ENCODE measurements around the gene PHOSPHO2.
A peak's percentile ranks its signal among the peaks of the same experiment; 100 is the strongest.

PHOSPHO2 gene

DNA sequence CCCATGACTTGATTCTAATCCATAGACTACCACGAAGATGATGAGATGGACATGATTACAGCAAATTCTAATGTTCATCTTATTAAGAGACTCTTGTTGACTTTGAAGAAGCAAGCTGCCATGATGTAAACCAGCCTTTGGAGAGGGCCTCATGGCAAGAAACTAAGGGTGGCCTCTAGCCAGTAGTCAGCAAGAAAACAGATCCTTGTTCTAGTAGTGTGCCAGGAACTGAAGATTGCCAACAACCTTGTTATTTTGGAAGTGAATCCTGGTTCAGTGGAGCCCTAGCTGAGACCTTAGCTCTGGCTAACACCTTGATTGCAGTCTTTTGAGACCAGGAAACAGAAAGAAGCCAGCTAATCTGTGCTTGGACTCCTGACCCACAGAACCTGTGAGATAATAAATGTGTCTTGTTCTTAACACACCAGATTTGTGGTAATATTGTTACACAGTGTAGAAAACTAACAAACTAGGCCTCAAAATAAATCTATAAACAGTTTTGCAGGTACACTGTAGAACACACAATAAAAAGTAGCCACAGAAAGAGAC is 10.0 kb downstream of the PHOSPHO2 start:
- H3K4me3 Mint-ChIP-seq, result no peak overlapping the region
- ATAC-seq (no peak), DNase-seq (no peak)
- H3K4me1 Mint-ChIP-seq, result no peaks in the 10 kb centered on the region
- no peaks in the 10 kb centered on the region for H3K9me3 Mint-ChIP-seq
- H3K27me3 Mint-ChIP-seq, result no peaks in the 10 kb centered on the region
- H3K27ac Mint-ChIP-seq, result no peak overlapping the region

DNA sequence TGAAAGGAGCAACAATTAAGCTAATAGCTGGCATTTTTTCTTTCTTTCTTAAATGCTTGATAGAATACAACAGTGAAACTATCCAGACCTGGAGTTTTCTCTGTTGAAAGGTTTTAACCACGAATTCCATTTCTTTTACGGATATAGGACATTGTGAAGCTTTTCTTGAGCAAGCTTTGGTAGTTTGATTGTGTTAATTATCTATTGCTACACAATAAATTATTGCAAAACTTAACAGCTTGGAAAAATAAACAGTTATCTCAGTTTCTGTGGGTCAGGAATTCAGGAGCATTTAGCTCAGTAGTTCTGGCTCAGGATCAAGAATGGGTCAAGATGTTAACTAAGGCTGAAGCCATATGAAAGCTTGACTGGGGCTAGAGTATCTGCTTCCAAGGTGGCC is 11.7 kb downstream of the PHOSPHO2 start:
- DNase-seq (no peak), ATAC-seq (no peak)
- Mint-ChIP-seq H3K9me3 (no peaks in the 10 kb centered on the region), H3K27ac (no peak overlapping the region), H3K4me1 (no peaks in the 10 kb centered on the region), H3K27me3 (no peaks in the 10 kb centered on the region), H3K4me3 (no peak overlapping the region)

DNA sequence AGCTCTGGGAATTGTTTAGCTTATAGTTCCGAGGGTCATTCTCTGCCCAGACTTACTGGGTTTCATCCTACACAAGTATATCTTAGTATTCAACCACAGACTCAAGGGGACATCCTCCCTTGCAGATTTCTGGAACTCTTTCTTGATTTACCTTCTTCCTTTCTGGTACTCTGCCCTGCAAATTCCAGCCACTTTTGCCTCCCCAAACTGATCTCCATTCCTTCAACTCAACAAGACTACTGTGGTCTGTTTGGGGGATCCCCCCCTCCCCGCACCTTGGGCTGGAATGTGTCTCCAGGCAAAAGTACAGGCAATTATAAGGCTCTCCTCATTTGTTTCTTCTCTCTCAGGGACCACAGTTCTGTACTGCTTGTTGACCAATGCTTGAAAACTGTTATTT is 13.4 kb downstream of the PHOSPHO2 start:
- no peaks in the 10 kb centered on the region for H3K4me1 Mint-ChIP-seq
- H3K27me3 Mint-ChIP-seq, result no peaks in the 10 kb centered on the region
- H3K4me3 Mint-ChIP-seq, result no peak overlapping the region
- no peak for ATAC-seq
- DNase-seq, result no peak
- no peaks in the 10 kb centered on the region for H3K9me3 Mint-ChIP-seq
- H3K27ac Mint-ChIP-seq, result no peak overlapping the region

DNA sequence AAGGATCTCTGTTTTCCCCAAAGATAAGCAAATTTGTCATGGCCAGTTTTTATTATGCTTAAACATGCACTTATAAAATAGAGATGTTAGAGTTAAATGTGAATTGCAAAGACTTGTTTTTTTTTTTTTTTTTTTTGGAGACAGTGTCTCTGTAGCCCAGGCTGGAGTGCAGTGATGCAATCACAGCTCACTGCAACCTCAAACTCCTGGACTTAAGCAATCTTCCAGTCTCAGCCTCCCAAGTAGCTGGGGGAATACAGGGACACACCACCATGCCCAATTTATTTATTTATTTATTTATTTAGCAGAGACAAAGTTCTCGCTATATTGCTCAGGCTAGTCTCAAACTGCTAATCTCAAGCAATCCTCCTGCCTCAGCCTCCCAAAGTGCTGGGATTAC is 15.1 kb downstream of the PHOSPHO2 start:
- no peak for DNase-seq
- H3K4me3 Mint-ChIP-seq, result no peak overlapping the region
- H3K4me1 Mint-ChIP-seq, result no peaks in the 10 kb centered on the region
- H3K27me3 Mint-ChIP-seq, result no peaks in the 10 kb centered on the region
- ATAC-seq, result no peak
- H3K27ac Mint-ChIP-seq, result no peak overlapping the region
- no peaks in the 10 kb centered on the region for H3K9me3 Mint-ChIP-seq

DNA sequence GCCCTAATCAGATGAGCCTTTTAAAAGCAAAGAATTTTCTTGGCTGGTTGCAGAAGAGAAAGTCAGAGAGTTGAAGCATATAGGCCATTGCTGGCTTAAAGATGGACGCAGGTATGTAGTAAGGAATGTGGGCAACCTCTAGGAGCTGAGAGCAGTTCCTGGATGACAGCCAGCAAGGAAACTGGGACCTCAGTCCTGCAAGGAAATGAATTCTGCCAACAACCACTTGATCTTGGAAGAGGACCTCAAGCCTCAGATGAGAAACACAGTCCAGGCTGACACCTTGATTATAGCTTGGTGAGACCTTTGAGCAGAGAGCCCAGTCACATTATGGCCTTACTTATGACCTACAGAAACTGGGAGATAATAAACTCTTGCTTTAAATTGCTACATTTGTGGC is 15.7 kb downstream of the PHOSPHO2 start:
- no peak overlapping the region for H3K27ac Mint-ChIP-seq
- H3K27me3 Mint-ChIP-seq, result no peaks in the 10 kb centered on the region
- H3K4me1 Mint-ChIP-seq, result no peaks in the 10 kb centered on the region
- ATAC-seq (no peak), DNase-seq (no peak)
- H3K4me3 Mint-ChIP-seq, result no peak overlapping the region
- no peaks in the 10 kb centered on the region for H3K9me3 Mint-ChIP-seq

DNA sequence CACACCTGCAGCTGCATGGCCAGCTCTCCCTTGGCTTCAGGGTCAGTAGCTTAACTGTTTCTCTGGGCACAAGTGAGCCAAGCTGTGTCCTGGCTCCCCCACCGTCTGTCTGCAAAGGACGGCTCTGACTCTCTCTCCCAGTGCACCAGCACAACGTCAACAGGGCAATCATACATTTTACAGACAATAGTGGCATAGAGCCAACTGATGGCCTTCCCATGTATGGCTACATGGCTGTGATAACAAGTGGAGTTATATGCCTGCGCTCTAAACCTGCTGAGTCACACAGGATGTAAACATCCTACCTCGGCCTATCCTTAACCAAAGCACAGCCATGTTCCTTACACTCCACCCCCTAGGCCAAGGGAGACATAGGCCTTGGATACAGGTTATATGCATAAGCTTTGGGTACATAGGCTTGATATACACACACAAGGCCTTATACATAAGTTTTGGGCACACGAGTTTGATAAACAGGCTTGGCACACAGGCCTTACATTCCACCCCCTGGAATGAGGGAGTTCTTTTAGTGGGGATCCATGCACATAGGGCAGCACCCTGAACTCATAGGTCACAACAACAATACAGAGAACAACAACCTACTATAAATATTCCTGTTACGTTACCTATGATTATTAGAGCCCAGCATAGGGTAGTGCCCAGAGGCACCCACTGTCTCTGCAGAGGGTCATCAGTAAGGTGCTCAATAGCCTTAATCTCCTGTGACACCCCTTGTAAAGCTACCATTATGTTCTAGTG is 17.7 kb downstream of the PHOSPHO2 start:
- DNase-seq, result no peak
- no peak for ATAC-seq
- no peaks in the 10 kb centered on the region for H3K27me3 Mint-ChIP-seq
- H3K9me3 Mint-ChIP-seq, result no peaks in the 10 kb centered on the region
- H3K27ac Mint-ChIP-seq, result no peak overlapping the region
- H3K4me3 Mint-ChIP-seq, result no peak overlapping the region
- H3K4me1 Mint-ChIP-seq, result peaks cover 7% of the 10 kb centered on the region

DNA sequence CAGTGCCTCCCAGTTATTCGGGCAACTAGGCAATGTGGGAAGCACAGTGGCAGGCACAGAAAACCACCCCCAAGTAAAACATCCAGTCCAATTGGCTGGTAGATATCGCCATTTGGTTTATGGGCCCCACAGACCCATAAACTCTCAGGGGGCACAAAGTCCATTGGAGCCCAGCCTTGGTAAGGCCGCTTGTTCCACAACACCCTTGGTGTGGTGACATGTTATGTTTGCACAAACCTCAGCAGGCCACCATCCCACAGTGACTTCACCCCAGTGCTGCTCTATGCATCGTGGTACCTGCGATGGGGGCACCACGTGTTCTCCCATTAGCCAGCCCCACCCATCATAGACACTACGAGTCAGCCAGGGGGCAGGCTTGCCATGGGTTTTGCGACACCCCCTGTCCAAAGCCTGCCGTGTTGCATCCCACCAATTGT is 18.5 kb downstream of the PHOSPHO2 start:
- no peak overlapping the region for H3K27ac Mint-ChIP-seq
- ATAC-seq, result no peak
- peaks cover 11% of the 10 kb centered on the region for H3K4me1 Mint-ChIP-seq
- no peaks in the 10 kb centered on the region for H3K27me3 Mint-ChIP-seq
- no peak for DNase-seq
- no peaks in the 10 kb centered on the region for H3K9me3 Mint-ChIP-seq
- H3K4me3 Mint-ChIP-seq, result no peak overlapping the region

DNA sequence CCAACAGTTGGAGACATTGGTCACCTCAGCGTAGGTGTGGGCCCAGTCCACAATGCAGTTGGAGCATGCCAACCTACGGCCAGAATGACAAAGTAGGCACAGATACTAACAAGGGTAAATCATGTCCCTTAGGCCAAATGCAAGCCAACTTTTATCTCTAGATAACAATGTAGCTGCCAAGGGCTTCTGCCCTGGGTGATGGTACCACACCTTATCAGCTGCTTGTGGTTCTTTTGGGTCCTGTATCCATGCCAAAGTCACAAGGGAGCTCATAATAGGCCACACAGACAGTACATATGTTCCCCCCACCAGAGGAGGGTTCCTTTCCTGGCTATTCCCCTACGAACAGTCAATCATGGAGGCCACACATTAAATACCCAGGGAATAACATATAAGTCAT is 19.1 kb downstream of the PHOSPHO2 start:
- DNase-seq (no peak), ATAC-seq (no peak)
- H3K27ac Mint-ChIP-seq, result no peak overlapping the region
- H3K4me3 Mint-ChIP-seq, result no peak overlapping the region
- H3K27me3 Mint-ChIP-seq, result no peaks in the 10 kb centered on the region
- H3K9me3 Mint-ChIP-seq, result no peaks in the 10 kb centered on the region
- peaks cover 11% of the 10 kb centered on the region for H3K4me1 Mint-ChIP-seq

DNA sequence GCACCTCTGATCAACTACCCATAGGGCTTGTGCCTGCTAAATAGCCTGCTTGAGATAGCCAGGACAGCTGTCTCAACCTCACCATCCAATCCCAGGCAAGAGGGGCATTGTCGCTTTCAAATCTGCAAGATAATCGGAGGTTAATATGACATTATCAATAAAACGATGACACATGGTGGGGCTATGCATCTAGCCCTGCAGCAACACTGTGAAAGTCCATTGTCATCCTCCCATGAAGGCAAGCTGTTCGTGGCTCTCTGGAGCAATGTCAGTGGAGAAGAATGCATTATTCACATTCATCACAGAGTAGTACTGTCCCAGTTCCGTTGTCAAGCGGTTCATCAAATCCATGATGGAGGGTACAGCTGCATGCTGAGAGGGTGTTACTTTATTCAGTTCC is 20.4 kb downstream of the PHOSPHO2 start:
- DNase-seq (no peak), ATAC-seq (no peak)
- H3K27me3 Mint-ChIP-seq, result no peaks in the 10 kb centered on the region
- H3K27ac Mint-ChIP-seq, result no peak overlapping the region
- H3K4me3 Mint-ChIP-seq, result no peak overlapping the region
- H3K9me3 Mint-ChIP-seq, result no peaks in the 10 kb centered on the region
- peaks cover 17% of the 10 kb centered on the region for H3K4me1 Mint-ChIP-seq

DNA sequence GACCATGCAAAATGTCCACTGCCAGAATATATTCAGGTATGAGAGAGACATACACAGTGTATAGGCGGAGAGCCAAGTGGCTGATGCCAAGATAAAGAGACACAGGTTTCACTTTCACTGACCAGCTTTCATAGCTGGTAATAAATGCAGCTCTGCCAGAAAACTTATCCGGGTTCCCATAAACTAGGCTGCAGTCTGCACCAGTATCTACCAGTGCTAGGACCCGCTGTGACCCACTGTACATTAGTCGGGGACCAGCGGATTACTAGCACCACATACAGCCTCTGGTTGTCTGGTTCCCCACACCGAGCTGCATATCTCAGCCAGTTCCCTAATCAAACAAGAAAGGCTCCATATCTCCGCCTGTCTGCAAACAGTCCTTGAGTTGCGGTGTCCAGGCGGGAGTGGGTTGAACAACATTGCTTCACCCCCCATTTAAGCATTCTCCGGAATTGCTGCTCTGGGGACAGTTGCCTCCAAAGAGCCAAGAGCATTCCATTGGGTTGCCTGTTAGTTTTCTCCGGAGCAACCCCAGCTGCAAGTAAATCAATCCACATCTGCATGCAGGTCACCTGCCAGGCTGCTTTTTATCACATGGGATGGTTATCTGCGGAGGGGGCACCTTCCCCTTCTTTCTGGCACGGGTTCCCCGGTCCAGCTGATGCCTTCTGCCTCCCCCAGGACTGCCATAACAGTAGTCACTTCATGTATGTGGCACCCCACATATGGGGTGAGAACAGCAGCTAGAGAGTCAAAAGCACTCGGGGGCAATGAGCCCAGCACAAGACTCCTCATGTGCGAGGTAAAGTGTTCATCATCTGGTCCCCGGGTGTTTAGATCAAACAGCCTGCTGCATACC is 21.3 kb downstream of the PHOSPHO2 start:
- Mint-ChIP-seq H3K27ac (no peak overlapping the region), H3K27me3 (no peaks in the 10 kb centered on the region), H3K4me3 (no peak overlapping the region), H3K9me3 (no peaks in the 10 kb centered on the region), H3K4me1 (peaks cover 17% of the 10 kb centered on the region)
- no peak for ATAC-seq
- DNase-seq, result no peak

DNA sequence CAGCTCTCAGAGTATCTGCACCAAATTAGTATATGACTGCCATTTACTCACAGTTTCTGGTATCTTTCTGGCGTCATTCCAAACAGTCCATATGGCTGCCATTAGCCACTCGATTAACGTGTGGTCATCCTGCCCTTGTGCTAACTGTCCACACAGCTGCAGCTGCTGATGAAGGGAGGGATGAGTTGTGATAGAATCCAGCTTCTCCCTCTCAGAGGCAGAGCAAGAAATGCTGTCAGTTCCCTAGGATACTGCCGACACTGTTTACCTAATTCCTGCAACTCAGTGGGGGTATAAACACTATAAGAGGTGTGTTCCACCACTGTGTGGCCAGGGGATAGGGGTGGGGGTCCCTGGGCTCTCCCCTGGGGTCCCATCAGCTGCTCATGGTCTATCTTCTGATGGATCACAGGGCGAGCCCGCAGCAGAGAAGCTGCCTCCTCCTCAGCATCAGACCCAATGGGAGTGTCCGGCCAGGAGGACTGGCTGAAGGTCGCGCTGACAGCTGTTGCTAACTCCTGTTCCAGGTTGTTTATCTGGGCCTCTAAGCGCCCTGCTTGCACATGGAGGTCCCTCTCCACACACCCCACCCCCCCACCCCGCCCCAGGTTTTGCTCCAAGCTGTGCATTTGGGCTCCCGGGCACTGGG is 22.1 kb downstream of the PHOSPHO2 start:
- peaks cover 17% of the 10 kb centered on the region for H3K4me1 Mint-ChIP-seq
- DNase-seq (no peak), ATAC-seq (no peak)
- H3K27me3 Mint-ChIP-seq, result no peaks in the 10 kb centered on the region
- no peaks in the 10 kb centered on the region for H3K9me3 Mint-ChIP-seq
- no peak overlapping the region for H3K27ac Mint-ChIP-seq
- no peak overlapping the region for H3K4me3 Mint-ChIP-seq

DNA sequence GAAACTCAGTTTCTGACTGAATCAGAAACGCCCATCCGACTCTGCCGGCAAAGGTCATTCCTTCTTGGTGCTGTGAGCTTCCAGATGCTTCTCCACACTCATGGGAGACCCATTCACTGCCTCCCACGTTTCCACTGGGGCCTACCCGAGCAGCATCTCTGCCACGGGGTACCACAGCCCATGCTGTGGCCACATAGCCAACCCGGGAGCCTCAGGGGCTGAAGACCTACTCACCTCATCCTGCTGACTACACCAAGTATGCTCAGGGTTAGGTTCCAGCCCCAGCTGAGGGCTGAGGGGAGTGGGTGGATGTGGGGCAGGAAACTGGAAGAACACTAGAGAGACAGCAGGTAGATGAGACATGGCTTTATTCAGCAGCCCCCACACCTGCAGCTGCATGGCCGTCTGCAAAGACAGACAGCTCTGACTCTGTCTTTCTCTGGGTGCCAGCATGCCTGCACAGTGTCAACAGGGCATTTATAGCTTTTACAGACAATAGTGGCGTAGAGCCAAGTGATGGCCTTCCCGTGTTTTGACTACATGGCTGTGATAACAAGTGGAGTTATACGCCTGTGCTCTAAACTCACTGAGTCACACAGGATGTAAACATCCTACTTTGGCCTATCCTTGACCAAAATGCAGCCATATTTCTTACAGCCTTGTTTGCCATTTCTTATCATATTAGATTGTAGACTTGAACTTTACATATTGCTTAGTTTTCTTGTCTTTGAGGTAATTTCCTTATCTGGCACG is 22.8 kb downstream of the PHOSPHO2 start:
- H3K4me1 Mint-ChIP-seq, result peaks cover 17% of the 10 kb centered on the region
- no peaks in the 10 kb centered on the region for H3K9me3 Mint-ChIP-seq
- no peaks in the 10 kb centered on the region for H3K27me3 Mint-ChIP-seq
- no peak overlapping the region for H3K4me3 Mint-ChIP-seq
- no peak for ATAC-seq
- peak overlapping the region in 1 of 2 donors; percentile 67 for H3K27ac Mint-ChIP-seq
- no peak for DNase-seq

DNA sequence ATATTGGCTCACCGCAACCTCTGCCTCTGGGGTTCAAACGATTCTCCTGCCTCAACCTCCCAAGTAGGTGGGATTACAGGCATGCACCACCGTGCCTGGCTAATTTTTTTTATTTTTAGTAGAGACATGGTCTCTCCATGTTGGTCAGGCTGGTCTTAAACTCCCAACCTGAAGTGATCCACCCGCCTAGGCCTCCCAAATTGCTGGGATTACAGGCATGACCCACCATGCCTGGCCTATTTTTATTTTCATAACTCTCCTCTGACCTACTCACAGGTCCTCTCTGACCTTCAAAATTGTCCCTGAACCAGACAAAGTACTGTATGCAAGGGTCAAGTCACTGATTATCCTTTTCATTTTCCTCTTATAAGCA is 23.4 kb downstream of the PHOSPHO2 start:
- Mint-ChIP-seq H3K27me3 (no peaks in the 10 kb centered on the region), H3K4me1 (peaks cover 17% of the 10 kb centered on the region), H3K27ac (peak overlapping the region in 1 of 2 donors; percentile 2), H3K4me3 (no peak overlapping the region), H3K9me3 (no peaks in the 10 kb centered on the region)
- ATAC-seq (no peak), DNase-seq (no peak)

DNA sequence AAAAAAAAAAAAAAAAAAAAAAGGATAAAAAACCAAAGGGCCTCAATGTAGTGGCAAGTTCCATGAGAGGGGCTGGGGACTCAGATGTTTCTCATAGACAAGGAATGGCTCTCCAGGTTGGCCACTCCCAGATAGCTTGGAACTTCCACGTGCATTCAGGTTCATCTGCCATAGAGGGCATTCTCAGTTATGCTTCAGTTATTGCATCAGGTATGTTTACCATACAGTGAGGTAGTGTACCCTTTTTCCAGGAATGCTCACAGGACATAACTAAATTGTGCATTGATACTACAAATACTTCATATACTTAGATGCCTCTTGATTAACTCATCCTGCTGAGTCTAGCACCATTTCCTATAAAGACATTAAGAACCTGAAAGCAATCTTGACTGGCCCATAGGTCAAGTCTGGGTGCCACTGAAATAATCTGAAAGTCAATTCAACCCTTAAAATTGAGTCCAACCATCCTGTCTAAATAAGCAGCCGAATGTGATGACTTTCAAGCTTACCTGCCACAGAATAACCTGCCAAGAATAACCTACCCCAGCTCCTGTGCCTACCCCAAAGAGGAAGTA is 24.7 kb downstream of the PHOSPHO2 start:
- Mint-ChIP-seq H3K27me3 (no peaks in the 10 kb centered on the region), H3K4me3 (no peak overlapping the region), H3K27ac (no peak overlapping the region), H3K4me1 (peaks cover 17% of the 10 kb centered on the region), H3K9me3 (no peaks in the 10 kb centered on the region)
- ATAC-seq (no peak), DNase-seq (no peak)

DNA sequence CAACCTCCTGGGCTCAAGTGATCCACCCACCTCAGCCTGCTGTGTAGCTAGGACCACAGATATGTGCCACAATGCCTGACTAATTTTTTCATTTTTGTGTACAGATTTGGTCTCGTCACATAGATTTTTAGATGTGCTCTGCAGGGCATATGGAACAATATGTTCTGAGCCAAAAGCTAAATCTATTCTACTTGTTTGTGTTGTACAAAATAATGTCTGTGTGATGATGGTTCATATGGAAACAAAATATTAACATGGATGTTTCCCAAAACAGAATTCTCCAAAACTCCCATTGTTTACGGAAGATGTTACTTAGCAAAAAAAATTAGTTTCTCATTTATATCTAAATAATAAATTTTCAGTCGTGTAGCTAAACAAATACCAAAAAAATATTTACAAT is 26.7 kb downstream of the PHOSPHO2 start:
- Mint-ChIP-seq H3K27ac (no peak overlapping the region), H3K9me3 (no peaks in the 10 kb centered on the region), H3K4me1 (peaks cover 13% of the 10 kb centered on the region), H3K4me3 (no peak overlapping the region), H3K27me3 (no peaks in the 10 kb centered on the region)
- ATAC-seq (no peak), DNase-seq (no peak)
